GM18498 (cell line): Measurements from ENCODE around the gene NPEPL1.

Experiments
- ATAC-seq: cut with Tn5 transposase; IDR thresholded peaks from one replicate; pipeline ENCODE4 v1.9.1; 2021; ENCODE audit warnings: mild to moderate bottlenecking, moderate library complexity; ENCODE audit not compliant: unreplicated experiment

Gene NPEPL1

DNA sequence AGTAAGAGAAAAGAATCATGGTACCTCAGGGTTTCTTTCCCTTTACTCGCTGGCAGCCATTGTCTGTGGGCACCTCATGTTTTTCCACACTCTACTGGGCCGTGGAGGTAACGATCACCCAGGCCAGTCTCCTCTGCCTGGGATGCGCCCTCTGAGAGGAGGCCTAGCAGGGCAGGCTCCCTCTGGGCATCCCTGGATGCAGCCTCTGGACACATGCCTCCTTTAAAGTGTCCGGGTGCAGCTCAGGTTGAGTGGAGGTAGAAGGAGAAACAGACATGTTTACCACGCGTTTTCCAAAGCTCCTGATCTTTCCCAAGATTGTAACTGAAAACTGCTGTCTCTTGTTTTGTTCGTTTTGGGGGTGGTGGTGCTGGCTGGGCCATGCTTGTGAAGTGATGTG is 13.8 kb upstream of the NPEPL1 start:
- ATAC-seq = no peak

DNA sequence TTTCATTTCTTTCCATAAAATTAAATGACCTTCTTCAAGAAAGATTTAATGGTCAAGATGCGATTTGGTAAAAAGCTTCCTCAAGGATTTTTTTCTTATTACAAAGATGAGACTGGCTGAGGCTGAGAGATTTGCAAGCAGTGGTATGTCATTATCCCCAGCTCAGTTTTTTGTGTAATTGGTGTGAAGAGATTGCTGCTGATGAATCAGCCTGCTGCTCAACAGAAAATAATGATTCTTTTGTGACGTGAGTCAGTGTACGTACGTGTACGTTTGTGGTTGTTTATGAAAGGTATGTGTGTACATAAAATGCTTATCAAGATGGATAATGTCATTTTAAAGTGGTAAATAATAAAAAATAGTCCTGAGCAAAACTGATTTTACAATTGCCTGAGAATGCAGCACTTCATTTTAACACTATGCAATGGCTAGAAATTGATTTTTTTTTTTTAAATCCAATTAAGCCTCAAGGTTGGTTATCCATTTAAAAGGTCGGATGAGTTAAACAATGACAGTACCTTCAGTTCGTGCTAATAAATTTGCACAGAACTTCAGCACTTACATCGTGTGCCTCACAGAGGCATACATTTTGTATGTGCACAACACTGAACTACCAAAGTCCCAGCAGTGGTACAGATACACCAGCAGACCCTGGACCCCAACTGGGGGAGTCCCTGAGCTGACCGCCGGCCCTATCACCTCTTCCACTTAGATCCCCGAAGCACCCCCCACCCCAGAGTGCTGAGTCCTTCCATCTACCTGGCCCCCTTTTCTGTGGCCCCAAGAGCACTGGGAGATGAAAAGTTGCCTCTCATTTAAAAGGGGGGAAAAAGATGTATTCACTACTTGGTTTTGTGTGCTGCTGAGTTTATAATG is 9.7 kb upstream of the NPEPL1 start:
- no peak for ATAC-seq

DNA sequence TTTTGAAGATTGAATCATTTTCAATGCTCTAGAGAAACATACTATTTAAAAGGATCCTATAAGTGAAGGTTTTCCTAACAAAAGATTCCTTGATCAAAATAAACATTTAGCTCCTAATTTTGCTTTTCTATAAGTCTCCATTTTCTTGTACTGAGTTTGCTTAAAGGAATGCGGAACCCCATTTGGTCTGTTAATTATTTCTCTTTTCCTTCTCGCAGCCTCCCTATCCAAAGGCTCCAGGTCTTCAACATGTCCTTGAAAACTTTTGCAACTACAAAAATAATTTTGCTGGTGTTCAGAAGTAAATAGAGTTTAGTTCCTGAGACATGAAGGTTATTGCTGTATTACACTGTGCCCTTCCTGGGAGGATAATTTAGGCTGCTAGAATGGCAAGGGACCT is 8.3 kb upstream of the NPEPL1 start:
- no peak for ATAC-seq

DNA sequence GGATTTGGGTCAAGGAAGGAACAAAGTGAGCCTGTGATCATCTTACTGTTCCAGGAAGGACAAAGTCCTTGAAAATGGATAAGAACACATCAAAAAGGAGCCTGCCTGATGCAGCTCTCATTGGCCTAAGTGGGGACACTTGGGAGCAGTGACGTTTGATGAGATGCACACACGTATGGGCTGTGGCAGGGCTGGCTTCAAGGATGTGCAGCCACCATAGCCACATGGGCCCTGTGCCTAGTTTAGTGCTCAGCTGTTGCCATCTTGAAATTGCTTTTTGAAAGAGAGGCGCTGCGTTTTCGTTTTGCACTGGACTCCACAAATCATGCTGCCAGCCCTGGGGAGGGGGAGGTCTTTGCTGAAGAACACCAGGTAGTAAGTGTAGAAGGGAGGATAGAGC is 6.6 kb upstream of the NPEPL1 start:
- ATAC-seq = no peak

DNA sequence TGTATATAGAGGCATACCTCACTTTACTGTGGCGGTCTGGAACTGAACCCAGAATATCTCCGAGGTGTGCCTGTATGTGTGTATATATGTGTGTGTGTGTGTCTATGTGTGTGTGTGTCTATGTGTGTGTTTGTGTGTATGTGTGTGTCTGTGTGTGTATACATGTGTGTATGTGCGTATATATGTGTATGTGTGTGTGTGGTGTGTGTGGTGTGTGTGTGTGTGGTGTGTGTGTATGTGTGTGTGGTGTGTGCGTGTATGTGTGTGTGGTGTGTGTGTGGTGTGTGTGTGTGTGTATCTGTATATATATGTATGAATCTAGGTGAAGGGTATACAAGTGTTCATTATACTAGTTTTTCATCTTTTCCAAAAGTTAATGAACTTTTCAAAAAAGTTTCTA is 4.2 kb upstream of the NPEPL1 start:
- ATAC-seq = no peak

GRCh38 chr20:58688840-58689239 is 3.8 kb upstream of the NPEPL1 start:
- ATAC-seq = no peak

GRCh38 chr20:58690396-58691135 is 2.0 kb upstream of the NPEPL1 start:
- ATAC-seq = no peak

DNA sequence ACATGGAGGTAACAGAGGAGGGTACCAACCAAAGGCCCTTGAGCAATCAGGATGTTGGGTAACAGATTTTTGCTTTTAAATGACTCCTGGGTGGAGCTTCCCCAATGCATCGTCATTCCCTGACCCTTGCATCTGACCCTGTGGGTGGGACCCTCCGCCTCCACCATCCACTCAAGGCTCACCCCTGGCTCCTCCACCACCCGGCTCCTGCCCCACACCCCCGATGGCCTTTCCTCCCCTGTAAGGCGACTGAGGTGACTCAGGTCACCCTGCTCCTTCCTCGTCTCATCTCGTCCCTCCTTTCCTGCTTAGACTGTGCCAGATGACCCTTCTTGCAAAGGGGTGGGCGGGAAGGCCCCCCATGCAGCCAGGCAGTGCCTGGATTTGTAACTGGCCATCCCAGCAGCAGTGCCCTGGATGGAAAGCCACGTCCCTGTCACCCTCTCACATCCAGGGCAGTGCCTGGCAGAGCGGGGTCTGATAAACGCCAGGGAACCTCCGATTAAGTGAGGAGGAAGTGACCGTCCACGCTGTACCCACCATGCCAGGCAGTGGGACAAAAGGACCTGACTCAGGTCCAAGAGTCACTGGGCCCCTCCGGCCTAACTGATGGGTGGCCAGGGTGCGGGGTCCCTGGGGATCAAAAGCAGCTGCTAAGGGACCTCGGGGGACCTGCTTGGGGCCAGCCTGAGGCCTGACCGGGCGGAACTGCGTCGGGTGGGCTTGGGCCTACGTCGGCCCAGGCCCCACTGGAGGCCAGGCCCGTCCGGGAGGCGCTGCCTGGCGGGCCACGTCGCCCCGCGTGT is 624 bp upstream of the NPEPL1 start:
- no peak for ATAC-seq

DNA sequence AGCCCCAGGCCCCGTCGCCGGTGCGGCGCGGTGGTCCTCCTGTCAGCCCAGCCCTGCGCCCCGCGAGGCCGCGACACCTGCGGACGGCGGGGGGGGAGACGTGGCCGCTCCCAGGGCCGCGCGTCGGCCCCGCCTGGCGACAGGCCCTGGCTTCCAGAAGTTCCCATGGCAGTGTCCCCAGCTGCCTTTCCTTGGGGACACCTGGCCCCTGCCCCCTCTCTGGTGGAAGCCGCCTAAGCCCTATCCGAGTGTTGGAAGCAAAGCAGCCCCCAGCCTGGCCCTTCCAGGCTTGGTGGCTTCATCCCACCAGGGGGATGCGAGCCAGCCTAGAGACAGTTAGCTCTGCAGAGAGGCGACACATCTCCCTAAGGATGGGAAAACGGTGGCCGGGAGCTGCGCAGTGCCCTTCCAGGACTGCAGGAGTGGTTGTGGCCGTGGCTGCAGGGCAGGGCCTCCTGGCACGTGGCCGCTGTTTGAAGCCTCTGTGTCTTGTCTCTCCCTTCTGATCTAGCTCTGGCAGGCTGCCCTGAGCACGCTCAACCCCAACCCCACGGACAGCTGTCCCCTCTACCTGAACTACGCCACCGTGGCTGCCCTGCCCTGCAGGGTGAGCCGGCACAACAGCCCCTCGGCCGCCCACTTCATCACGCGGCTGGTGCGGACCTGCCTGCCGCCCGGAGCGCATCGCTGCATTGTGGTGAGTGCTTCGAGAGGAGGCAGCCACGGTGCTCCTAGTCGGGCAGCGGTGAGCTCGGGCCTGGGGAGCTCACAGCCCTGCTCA is 816 bp downstream of the NPEPL1 start:
- ATAC-seq = no peak

DNA sequence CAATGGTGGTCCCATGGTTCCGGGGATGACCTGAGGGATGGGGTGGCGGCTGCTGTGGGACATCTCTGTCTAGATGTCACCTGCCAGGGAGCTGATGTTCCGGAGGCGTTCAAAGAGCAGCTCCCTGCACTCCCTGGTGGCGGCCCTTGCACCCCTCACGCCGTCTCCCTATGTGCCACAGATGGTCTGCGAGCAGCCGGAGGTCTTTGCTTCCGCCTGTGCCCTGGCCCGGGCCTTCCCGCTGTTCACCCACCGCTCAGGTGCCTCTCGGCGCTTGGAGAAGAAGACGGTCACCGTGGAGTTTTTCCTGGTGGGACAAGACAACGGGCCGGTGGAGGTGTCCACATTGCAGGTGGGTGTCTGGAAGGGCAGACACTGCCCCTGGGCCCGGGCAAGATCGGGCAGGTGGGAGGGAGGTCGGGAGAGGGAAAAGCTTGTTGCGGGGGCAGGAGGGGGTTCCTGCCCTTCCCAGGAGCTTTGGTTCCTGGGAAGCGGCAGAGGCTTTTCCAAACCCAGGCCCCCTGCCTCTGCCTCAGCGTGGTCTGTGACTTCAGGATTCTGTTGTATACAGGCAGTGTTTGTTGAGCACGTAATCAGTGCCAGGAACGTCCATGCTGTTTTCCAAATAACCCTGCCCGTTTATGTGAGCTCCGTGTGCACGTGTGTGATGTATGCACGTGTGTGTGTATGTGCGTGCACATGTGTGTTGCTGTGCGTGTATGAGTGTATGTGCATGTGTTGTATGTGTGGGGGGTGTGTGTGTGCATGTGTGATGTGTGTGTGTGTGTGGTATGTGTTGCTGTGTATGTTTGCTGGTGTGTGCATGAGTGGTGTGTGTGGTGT is 1.9 kb downstream of the NPEPL1 start:
- no peak for ATAC-seq

DNA sequence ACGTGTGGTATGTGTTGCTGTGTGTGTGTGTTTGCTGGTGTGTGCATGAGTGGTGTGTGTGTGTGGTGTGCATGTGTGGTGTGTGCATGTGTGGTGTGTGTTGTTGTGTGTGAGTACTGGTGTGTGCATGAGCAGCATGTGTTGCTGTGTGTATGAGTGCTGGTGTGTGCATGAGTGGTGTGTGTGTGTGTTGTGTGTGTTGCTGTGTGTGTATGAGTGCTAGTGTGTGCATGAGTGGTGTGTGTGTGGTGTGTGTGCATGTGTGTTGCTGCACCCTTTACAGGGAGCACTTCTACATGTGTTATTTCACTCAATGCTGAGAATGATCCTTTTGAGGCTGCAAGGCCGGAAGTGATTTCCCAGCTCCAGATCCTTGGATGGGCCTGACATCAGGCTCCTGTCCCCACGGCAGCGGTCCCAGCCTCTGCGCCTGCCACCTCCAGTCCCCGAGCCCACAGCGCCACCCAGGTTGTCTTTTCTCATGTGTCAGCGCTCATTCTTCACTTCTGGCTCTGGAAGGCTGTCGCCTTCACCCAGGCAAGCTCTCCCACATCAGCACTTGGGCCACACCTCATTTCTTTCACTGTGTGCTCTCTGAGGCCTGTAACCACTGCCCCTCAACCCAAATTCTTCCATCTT is 2.6 kb downstream of the NPEPL1 start:
- no peak for ATAC-seq

- ATAC-seq = no peak
These were observed 3.3 kb downstream of the NPEPL1 start for GRCh38 chr20:58695895-58696375.

GRCh38 chr20:58696411-58696961 is 3.9 kb downstream of the NPEPL1 start:
- ATAC-seq = no peak

DNA sequence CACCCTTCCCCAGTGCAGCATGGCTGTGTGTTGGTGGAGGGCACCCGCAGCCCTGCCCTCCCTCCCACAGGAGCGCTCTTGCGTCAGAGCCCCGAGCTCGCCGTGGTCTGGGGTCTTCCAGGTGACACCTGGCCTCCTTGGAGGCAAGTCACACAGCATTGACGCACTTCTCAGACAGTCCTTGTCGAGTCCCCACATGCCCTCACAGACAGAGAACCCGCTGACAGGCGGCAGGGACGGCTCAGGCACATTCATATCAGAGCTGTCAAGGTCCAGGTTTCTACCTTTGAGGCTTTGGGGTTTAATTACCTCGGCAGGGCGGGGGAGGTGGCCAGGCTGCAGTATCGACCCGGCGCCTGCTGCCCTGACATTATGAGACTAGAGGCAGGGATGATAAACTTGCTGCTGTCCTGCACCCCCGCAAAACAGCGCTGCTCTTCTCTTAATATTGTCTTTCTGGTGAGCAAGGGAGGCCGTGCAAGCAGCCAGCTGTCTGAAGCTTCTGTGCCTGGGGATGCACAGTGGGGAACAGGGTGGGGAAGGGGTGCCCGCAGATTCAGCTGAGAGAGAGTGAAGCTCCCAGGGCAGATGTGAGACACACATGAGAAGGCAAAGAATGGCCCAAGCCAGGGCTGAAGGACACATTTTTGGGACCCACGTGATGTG is 4.7 kb downstream of the NPEPL1 start:
- ATAC-seq = no peak

GRCh38 chr20:58697867-58698703 is 5.5 kb downstream of the NPEPL1 start:
- ATAC-seq = no peak

DNA sequence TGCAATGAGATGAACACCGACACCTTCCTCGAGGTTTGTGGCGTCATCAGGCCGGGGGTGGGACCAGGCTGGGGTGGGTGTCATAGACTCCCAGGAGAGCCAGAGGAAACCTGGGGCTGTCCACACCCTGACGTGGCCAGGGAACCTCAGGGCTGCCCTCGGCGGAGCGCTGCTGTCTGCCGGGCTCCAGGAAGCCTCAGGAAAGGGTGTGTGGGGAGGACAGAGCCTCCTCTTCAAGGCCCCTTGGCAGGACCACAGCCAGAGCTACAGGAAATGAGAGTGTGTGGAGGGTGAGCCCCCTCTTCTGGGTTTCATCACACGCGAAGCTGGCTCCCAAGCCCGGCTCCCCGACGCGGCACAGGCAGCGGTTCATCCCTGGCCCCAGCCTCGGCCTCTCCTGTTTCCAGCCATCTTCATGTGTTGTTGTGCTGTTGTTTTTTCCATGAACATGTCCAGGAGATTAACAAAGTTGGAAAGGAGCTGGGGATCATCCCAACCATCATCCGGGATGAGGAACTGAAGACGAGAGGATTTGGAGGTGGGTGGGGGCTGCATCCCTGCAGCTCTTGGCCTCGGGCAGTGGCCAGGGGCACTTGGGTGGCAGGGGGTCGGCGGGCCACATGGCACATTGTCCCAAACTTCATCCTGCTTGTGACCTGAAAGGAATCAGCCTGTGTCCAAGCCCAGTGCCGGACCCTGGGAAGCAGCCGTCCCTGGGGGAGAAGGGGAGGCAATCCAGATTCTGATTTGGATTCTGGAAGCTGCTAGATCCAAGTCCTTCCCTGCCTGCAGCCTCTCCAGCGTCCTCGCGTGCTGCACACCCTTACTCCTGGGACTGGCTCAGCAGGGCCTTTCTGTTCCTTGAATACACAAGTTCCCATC is 6.4 kb downstream of the NPEPL1 start:
- no peak for ATAC-seq
